Stimulated activated CD4-positive, alpha-beta T cell treated with anti-CD3 and anti-CD28 coated beads, Interleukin-1b, Interleukin-23, amount 100 ng/mL, for 48 hours (primary cell): Measurements from ENCODE around the gene LETMD1.
"Not testable (repeated sequence)": the region's sequence is repeated elsewhere in the genome, so short reads cannot be mapped to it uniquely, and the experiment has no call there.

Source experiments
- DNase-seq: peaks from one replicate; pipeline ENCODE4 v3.0.0-alpha.2; 2020

Gene LETMD1

DNA sequence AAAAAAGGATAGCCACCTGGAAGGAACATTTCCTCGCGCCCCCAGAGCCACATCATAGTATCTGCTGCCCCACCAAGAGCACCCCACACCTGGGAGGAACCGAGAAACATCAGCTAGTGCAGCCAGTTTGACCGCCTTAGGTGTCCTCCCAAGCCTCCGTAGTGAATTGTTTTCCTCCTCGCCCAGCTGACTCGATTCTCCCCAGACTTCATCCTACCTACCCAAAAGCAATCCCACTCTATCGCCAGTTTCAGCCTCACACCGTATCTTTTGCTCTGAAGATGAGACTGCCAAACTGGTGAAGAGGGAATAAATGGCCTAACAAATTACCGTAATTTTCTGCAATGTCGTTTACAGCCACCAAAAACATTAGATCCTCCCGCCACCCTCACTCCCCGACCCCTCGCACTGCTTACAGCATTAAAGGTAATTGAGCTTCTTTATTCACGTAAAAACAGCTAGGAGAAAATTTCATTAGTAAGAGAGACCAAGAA is 20.7 kb upstream of the LETMD1 start:
- no peak for DNase-seq

DNA sequence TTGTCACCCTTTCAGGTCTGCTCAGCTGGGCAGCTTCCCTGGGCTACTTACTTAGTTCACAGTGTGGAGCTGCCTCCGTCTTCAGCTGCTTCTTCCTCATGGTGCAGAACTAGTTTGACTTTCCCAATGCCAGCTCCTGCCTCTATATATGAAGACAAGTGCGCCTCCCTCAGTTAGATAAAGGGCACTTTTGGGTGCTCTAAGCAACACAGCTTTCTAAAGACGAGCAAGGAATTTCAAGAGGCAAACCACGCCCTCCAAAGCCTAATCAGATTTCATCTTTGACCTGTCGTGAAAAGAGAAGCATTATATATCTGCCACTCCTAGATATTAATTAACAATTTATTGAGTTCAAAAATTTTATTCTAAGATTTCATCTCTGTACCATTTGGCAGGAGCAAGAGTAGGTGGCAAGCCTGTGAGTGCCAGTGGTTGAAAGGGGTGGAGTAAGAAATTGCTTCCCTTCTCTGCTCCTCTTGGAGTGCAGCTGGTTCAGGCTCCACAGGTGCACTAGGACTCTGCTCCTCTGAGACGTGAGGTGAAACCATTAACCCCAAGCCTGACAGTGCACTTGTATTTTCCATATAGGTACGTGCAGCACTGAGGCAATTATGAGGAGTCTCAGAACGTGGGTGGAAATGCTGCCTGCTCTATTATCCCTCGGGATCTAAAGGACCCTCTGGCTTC is 19.9 kb upstream of the LETMD1 start:
- DNase-seq: no peak

DNA sequence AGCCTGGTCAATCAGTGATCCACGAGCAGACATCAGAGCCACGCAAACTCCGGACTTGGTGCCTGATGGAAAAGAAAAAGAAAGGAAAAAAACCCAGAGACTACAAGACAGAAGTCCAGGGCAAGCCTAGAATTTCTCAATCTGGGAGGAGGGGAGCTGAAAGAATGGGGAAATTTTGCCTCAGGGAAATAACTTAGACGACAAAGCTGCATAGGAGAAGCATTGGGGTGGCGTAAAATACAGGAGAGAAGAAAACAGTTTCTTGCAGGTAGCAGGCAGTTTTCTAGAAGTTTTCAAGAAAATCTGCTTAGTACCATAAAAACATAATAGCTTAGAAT is 19.3 kb upstream of the LETMD1 start:
- no peak for DNase-seq

- no peak for DNase-seq
These were observed 15.1 kb upstream of the LETMD1 start for GRCh38 chr12:51033048-51033447.

- DNase-seq: no peak
These were observed 14.6 kb upstream of the LETMD1 start for GRCh38 chr12:51033457-51034089.

DNA sequence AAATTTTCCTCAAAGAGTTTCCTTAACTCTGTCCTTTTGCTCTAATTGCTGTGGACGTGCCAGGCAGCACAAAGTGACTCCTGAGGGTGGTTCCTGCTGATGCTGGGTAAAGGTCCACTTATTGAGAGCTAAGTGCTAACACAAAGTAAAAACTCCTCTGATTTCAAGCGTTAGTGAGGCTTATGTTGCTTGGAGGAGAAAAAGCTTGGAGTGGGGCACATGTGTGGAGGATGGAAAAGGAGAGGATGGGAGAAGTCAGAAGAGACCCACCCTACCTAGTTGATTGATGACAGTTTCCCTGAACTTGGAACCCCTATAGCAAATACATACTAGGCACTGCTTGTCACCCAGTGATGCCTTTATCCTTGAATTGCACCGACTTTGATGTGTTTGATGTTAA is 11.8 kb upstream of the LETMD1 start:
- DNase-seq: no peak

DNA sequence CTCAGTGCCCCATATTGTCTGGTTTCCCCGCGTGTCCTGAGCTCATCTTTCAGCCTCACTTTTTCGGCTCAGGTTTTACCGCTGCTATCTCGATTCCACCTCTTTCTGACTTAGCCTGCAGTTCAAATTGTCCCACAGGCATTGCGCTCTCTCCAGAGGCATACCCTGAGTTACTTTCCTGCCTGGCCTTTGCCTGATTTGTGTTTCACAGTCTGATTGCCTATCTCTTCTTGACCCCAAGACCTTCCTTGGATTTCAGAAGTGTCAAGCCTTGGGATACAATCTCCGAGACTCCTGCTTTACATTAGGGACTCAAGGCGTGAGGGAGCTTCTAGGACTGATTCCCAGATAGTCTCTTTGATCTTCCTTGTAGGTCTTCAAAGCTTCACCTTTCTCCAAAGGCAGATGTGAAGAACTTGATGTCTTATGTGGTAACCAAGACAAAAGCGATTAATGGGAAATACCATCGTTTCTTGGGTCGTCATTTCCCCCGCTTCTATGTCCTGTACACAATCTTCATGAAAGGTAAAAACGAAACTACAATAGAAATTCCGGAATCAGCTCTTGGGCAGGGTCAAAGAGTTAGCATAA is 629 bp downstream of the LETMD1 start:
- DNase-seq: no peak

DNA sequence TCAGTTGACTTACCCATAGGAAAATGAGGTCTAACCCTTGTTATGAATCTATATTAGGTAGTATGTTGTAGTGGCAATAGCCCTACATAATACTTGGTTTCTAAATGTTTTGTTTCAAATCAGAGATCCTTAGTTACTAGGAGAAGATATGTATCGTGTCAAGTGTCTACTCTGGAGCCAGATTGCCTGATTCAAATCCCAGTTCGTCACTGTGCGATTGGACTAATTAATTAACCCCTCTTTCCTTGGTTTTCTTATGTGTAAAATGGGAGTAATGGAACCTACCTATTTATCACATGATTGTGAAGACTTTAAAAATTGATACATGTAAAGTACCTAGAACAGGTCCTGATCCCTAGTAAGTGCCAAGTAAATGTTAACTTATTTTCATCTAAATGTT is 1.4 kb downstream of the LETMD1 start:
- no peak for DNase-seq

DNA sequence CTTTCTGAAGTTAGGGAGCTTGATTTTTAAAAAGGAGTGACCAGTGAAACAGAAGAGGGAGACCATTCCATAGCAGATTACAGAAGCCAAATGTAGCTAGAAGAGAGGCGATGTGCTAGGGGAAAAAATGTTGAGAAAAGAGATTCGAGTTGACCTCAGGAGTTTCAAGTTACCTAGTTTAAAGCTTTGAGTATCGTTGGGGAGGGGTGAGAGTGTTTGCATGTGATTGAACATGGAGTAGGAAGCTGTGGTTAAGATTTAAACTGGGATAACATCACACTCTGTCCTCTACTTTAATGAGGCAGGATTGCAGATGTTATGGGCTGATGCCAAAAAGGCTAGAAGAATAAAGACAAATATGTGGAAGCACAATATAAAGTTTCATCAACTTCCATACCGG is 3.7 kb downstream of the LETMD1 start:
- DNase-seq: no peak

DNA sequence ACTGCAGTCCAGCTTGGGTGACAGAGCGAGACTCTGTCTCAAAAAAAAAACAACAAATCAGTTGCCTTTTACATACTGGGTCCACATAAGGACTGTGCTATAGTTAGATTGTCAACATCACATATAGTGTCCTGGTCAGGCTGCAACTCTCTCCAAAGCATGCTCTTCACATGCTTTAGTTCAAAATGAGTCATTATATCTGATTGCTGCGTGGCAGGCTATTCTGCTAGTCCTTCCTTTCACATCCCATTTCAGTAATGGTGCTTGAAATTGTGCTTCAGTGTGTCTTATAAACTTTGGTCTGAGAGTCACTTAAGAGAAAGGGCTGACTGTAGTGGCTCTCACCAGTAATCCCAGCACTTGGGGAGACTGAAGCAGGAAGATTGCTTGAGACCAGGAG is 6.9 kb downstream of the LETMD1 start:
- DNase-seq: no peak

GRCh38 chr12:51056242-51056641 is 8.1 kb downstream of the LETMD1 start:
- DNase-seq: no peak

- DNase-seq: no peak
These were observed 11.0 kb downstream of the LETMD1 start for GRCh38 chr12:51059086-51059485.

GRCh38 chr12:51062631-51063397 is 14.7 kb downstream of the LETMD1 start:
- DNase-seq: no peak

DNA sequence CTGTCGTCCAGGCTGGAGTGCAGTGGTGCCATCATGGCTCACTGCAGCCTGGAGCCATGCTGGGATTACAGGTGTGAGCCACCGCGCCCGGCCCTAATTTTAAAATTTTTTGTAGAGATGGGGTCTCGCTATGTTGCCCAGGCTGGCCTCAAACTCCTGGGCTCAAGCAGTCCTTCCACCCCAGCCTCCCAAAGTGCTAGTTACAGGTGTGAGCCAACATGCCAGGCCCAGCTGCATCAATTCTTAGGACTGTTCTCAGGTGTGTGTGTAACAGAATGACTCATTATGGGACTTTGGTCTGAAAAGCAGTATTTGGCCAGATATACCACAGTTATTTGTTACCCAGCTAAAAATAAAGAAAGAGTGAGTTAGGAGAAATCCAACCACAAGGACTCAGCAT is 17.4 kb downstream of the LETMD1 start:
- DNase-seq: no peak

GRCh38 chr12:51067229-51067628 is 19.1 kb downstream of the LETMD1 start:
- no peak for DNase-seq

DNA sequence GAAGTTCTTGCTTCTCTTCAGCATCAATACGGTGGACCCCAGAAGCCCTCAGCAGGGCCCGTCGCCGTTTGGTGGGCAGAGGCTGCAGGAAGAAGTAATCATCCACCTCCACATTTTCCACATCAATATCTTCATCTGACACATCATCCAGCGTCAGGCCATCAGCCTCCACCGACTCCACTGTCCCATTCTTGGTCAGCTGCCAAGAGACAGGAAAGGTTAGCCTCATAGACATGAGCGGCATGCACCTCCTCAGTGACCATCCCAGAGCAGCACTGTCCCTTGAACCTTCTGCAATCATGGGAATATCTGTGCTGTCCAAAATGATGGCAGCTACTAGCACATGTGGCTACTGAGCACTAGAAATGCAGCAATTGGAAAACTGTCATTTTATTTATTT is 19.6 kb downstream of the LETMD1 start:
- DNase-seq: no peak

- no peak for DNase-seq
These were observed 21.9 kb downstream of the LETMD1 start for GRCh38 chr12:51070004-51070403.

GRCh38 chr12:51071663-51072062 is 23.5 kb downstream of the LETMD1 start:
- no peak for DNase-seq

DNA sequence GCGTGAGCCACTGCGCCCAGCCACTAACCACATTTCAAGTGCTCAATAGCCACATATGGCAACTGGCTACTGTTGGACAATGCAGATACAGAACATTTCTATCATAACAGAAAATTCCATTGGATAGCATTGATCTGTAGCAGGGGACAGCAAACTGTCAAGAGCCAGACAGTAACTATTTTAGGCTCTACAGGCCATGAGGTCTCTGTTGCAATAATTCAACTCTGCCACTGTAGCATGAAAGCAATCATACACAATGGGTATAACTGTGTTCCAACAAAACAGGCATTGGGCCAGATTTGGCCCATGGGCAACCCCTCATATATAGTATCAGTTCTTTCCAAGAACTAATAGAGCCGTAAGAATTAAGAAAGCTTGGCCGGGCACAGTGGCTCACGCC is 27.3 kb downstream of the LETMD1 start:
- DNase-seq: no peak

GRCh38 chr12:51076236-51076930 is 28.3 kb downstream of the LETMD1 start:
- peak; percentile 24 for DNase-seq

- no peak for DNase-seq
These were observed 29.8 kb downstream of the LETMD1 start for GRCh38 chr12:51077930-51078329.

DNA sequence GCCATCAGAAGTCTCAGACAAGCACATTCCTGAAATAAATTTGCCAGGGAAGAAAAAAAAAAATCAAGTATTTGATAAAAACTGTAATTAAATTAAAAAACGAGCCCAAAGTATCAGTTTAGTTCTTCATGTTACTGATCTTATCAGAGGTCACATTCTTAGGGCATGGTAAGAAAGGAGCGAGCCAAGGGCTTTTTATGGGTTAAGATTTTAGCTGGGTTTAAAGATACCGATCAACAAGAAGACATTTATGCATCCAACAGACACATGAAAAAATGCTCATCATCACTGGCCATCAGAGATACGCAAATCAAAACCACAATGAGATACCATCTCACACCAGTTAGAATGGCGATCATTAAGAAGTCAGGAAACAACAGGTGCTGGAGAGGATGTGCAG is 30.2 kb downstream of the LETMD1 start:
- DNase-seq: not testable (repeated sequence)

GRCh38 chr12:51078866-51079265 is 30.7 kb downstream of the LETMD1 start:
- DNase-seq: not testable (repeated sequence)
